NCI-H345 treated with DMSO at 0.1 percent for 48 hours (cell line): ENCODE results near the gene DNAJA3.
A peak's percentile ranks its signal among the peaks of the same experiment; 100 is the strongest.
"Not testable (repeated sequence)": the region's sequence is repeated elsewhere in the genome, so short reads cannot be mapped to it uniquely, and the experiment has no call there.

Source experiments
- DNase-seq: peaks from one replicate; lab custom pipeline; 2025; ENCODE audit not compliant: unreplicated experiment; lab: John Stamatoyannopoulos, UW

Gene DNAJA3

DNA sequence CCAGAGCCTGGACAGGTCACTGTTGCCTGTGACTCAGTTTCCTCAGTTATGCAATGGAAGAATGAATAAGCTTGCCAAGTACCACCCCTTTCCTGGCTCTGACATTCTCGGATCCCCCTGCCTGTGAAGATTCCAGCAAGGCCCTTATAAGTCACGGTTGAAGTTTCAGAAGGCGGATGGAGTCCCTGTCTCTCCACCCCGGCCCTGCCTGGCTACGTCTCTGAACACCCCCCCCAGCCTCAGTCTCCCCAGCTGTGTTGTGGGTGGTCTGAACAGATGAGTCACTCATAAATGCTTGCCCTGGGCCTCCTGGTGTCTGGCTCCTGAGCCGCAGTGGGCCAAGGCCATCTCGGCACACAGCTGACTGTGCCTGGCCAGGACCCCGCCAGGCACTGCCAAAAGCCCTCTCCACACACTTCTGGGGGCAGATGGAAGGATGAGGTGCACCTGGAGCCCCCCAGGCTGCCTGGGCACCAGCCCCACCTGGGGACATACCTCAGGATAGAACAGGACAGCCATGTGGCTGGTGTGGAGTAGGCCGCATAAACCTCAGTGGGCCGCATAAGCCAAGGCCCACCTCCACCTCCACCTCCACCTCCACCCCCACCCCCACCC, 38.6 kb upstream of the DNAJA3 start:
- DNase-seq: no peak

DNA sequence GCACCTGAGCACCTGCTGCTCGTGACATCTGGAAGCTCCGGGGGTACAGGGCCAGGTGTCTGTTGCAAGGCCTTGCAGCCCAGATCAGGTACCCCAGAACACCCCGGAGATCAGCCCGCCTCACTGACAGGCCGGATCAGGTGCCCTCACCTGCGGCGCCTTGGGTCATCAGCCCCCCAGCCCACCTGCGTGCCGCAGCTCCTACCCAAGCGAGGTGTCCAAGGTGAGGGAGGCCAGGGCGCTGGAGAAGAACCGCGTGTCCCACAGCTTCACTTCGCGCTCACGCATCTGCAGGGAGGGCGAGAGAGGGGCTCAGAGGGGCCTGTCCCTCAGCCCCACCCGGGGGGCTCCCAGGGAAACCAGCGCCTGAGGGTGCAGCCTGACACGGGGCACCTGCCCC, 37.9 kb upstream of the DNAJA3 start:
- DNase-seq: no peak

- no peak for DNase-seq
Measured at GRCh38 chr16:4388271-4389021, 37.2 kb upstream of the DNAJA3 start.

DNA sequence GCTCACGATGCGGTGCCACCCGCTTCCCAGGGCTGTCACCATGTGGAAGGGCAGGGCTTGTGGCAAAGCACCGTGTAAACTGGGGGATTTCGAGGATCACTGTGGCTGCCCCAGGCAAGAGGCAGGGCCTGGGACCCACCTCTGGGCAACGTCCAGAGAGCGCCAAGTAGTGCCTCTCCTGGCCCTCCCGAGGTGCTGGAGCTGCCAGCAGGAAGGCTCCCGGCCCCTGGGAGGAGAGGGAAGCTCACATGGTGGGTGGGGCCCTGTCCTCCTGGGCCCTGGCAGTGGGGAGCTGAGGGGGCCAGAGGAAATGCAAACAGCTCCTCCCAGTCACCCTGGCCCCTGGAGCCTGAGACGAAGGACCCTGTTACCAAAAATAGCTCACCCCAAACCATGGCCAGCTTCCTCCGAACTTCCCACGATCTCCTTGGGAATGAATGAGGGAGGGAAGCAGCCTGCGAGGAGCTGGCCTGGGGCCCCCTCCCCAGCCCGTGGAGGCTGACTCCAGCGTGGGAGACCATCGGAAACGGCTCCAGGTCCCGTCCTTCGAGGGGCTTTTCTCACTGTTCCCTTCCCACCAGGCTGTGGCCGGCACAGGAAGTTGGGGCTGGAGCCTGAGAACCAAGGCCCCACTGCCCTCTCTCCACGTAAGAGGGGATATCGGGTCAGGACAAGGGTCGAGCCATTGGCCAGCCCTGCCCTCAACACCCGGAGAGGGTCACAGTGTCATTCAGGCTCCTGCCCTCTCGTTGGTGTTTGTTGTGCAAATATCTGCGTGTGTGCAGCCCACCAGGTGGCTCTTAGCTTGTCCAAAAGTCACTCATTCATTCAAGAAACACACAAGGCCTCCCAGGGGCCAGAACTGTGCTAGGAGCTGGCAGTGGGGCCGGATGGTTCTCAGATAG, 36.4 kb upstream of the DNAJA3 start:
- no peak for DNase-seq

DNA sequence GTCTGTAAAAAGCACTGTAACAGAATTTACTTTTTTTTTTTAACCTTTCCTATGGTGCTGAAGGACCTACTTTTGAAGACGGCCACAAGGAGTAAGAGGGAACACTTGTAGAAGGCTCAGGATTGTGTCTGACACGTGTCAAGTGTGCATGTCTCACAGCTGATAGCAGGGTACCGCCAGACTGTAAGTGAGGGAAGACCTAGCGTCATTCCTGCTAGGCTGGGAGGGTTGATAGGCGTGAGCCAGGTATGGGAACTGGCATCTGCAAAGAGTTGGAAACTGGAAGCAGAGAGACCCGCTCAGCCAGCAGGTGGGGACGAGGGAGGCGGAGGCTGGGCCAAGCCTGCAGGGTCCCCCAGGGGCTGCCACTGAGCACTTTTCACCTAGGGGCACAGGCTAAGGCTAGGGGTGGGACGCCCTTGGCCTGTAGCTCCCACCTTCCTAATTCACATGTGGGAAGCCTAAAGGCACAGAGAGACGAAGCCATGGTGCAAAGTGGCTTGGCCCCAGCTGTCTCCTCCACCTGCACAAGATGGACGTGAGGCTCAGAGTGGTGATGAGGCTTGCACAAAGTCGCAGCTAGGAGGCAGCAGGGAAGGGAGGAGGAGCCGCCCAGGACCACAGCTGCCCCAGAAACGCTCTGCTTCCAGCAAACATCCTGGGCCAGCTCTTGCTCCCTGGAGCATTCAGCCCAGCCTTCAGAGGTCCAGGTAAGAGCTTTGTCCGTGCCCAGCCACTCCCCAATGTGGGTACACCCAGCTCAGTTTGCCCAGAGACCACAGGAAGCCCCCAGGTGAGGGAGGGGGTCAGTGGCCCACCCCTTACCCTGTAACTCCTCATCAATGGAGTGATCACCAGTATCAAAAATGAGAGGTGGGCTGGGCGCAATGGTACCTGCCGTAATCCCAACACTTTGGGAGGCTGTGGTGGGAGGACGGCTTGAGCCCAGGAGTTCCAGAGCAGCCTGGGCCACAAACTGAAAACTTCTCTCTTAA, 35.1 kb upstream of the DNAJA3 start:
- no peak for DNase-seq

DNA sequence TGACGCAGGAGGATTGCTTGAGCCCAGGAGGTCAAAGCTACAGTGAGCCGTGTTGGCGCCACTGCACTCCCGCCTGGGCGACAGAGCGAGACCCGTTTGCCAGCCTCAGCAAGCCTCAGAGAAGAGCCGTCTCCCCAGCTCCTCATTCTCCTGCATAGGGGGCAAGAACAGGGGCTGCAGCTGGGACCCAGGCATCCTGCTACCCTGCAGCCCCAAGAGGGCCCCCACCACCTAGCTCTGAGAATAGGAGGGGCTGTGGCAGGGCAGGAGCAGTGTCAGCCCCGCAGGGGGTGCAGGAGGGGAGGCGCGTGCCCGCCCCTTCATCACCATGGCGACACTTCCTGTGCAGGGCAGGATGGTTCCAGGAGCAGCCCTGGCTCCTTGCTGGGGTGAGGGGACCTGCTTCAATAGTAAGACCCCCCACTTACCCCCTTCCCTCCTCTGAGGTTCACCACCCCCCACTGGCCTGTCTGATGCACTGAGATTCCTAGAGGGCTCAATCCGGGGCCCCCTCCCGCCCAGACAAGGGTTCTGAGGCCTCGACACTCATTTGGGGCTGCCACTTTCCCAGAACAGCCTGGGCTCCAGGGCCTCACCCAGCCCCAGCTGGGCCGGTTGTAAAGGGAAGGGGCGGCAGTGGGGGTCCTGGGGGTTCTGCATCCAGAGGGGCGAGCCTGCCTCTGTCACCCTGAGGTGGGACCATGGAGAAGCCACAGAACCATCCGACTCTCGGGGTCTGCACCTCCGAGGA, 33.9 kb upstream of the DNAJA3 start:
- DNase-seq: no peak

GRCh38 chr16:4392382-4393239, 33.1 kb upstream of the DNAJA3 start:
- DNase-seq: no peak

DNA sequence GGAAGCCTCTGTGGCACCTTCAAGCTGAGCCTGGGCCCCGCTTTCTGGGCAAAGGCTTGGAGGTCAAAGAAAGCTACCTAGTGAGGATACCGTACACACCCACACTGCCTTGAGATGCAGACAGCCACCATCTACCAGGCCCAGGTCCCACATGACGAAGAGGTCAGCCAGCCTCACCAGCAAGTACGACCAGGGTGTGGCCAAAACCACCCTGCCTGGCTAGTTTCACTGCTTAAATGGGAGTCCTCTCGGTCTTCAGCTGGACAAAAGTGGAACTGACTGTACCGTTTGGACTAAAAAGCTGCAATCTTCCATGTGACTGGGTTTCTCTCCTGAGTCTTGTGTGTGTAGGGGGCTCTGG, 32.4 kb upstream of the DNAJA3 start:
- no peak for DNase-seq

DNA sequence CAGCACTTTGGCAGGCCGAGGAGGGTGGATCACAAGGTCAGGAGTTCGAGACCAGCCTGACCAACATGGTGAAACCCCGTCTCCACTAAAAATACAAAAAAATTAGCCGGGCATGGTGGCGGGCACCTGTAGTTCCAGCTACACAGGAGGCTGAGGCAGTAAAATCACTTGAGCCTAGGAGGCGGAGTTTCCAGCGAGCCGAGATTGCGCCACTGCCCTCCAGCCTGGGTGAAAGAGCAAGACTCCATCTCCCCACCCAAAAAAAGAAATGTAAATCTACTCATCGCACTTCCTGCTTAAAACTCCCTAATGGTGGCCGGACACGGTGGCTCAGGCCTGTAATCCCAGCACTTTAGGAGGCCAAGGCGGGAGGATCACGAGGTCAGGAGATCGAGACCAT, 31.8 kb upstream of the DNAJA3 start:
- not testable (repeated sequence) for DNase-seq

GRCh38 chr16:4395055-4395726, 30.5 kb upstream of the DNAJA3 start:
- no peak for DNase-seq

GRCh38 chr16:4399001-4399730, 26.5 kb upstream of the DNAJA3 start:
- no peak for DNase-seq

- no peak for DNase-seq
Measured at GRCh38 chr16:4401094-4401501, 24.6 kb upstream of the DNAJA3 start.

DNA sequence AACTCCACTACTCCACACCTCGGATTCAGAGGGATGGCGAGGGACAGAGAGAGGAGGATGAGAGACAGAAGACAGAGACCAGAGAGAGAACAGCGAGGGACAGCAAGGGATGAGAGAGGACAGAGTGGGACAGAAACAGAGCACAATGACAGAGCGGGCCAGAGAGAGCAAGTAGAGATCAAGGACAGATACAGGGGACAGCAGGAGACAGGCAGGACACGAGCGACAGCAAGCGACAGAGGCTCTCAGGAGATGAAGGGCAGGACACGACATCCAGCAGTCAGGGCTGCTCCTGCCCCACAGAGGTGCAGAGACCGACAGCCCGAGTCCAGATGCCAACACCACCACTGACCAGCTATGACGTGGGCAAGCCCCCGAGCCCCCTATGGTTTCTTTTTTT, 24.2 kb upstream of the DNAJA3 start:
- no peak for DNase-seq

DNA sequence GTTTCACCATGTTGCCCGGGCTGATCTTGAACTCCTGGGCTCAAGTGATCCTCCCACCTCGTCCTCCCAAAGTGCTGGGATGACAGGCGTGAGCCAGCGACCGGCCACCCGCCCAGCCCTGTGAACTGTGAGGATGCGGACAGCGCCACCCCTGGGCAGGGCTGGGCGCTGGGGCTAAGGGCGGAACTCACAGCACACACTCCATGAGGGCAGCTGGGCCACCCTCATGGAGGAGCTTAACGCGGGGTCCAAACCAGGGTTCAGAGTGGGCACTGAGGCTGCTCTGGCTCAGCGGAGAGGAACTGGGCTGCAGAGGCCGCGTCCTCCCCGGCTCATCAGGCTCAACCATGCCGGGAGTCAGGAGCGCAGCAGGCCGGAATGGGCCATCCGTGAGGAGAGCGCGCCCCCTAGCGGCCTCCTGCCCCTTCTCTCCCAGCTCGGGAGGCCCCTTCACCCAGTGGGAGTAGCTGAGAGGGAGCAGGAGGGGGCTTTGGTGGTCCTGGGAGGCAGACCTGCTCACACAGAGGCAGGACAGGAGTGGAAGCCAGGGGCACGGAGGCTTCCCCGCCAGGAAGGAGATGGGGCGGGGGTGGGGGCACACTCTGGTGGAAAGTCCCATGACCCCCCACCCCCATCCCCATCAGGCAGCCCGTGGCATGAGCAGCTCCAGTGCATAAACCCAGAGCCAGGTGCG, 23.1 kb upstream of the DNAJA3 start:
- DNase-seq: peak; percentile 18

- no peak for DNase-seq
Measured at GRCh38 chr16:4403133-4403949, 22.3 kb upstream of the DNAJA3 start.

GRCh38 chr16:4404247-4404966, 21.3 kb upstream of the DNAJA3 start:
- no peak for DNase-seq
